HepG2 (cell line): Measurements from ENCODE around the gene PDZD7. TPM values are rescaled to one million over a fixed set of nuclear protein-coding genes. Genes with fewer than 3 reads are reported as not detected.

Experiments
- EHMT2 ChIP-seq: fragments of 200-600 bp; sonication (generic); IDR thresholded peaks from 2 replicates; pipeline ENCODE4 v1.7.0; 2017; ENCODE audit warnings: antibody characterized with exemption, low read depth, low read length, borderline replicate concordance
- HOXA5 ChIP-seq: sonication (generic); formaldehyde crosslinking; IDR thresholded peaks from 2 replicates; pipeline ENCODE4 v1.4.0; 2020; ENCODE audit warnings: missing genetic modification reagents
- KAT7 ChIP-seq: IDR thresholded peaks from 2 replicates; pipeline ENCODE4 v1.6.1; 2018; ENCODE audit warnings: borderline replicate concordance, missing compliant biosample characterization
- MEIS2 ChIP-seq: sonication (generic); formaldehyde crosslinking; IDR thresholded peaks from 2 replicates; pipeline ENCODE4 v1.9.0; 2021; ENCODE audit warnings: mild to moderate bottlenecking, missing genetic modification reagents
- NR2C2 ChIP-seq: sonication (generic); formaldehyde crosslinking; IDR thresholded peaks from 2 replicates; pipeline ENCODE4 v1.4.0; 2020; ENCODE audit warnings: missing genetic modification reagents, mild to moderate bottlenecking, moderate library complexity, borderline replicate concordance
- NR2F1 ChIP-seq, 2 experiments: fragments of 450-650 bp in 1 of 2; formaldehyde crosslinking in 1 of 2; IDR thresholded peaks; 2 replicates each; pipeline versions ENCODE4 v1.5.0 to v1.6.1; 2016 to 2020; ENCODE audit warnings: mild to moderate bottlenecking in 1 of 2, missing compliant biosample characterization in 1 of 2, missing genetic modification reagents in 1 of 2, moderate library complexity in 1 of 2
- NR2F6 ChIP-seq, 2 experiments: IDR thresholded peaks; 2 replicates each; pipeline ENCODE4 v1.6.1; 2016; ENCODE audit warnings: antibody characterized with exemption in 1 of 2, mild to moderate bottlenecking in 1 of 2
- POLR2A ChIP-seq, 2 experiments: IDR thresholded peaks; 2 replicates each; pipeline ENCODE4 v1.6.1; 2011; ENCODE audit warnings: low read depth in 2 of 2, low read length in 2 of 2, mild to moderate bottlenecking in 1 of 2, moderate library complexity in 1 of 2; ENCODE audit not compliant: insufficient read depth in 1 of 2
- POLR2AphosphoS5 ChIP-seq: IDR thresholded peaks from 2 replicates; pipeline ENCODE4 v1.6.1; 2012; ENCODE audit warnings: low read depth, low read length
- RARA ChIP-seq: IDR thresholded peaks from 2 replicates; pipeline ENCODE4 v1.6.1; 2016; ENCODE audit warnings: missing genetic modification reagents, missing compliant biosample characterization
- ZNF263 ChIP-seq: sonication (generic); formaldehyde crosslinking; IDR thresholded peaks from 2 replicates; pipeline ENCODE4 v1.4.0; 2020; ENCODE audit warnings: missing genetic modification reagents
- ZNF333 ChIP-seq: sonication (generic); formaldehyde crosslinking; IDR thresholded peaks from 2 replicates; pipeline ENCODE4 v1.4.0; 2020; ENCODE audit warnings: mild to moderate bottlenecking, missing genetic modification reagents, borderline replicate concordance
- ZNF510 ChIP-seq: sonication (generic); formaldehyde crosslinking; IDR thresholded peaks from 2 replicates; pipeline ENCODE4 v1.4.0; 2020; ENCODE audit warnings: low read depth, mild to moderate bottlenecking, missing genetic modification reagents
- ZSCAN29 ChIP-seq: sonication (generic); formaldehyde crosslinking; conservative IDR thresholded peaks from 2 replicates; pipeline ENCODE4 v1.4.0; 2020; ENCODE audit warnings: mild to moderate bottlenecking, missing genetic modification reagents
- polyA plus RNA-seq, 8 experiments: library from polyadenylated mRNA; depleted of rRNA in 3 of 8; stranded (reverse) in 7 of 8; unstranded in 1 of 8; fragments of >200 nt; fragmentation: Illumina TruSeq in 4 of 8; extraction: Trizol in 4 of 8; gene quantifications; 2 replicates each; pipeline versions ENCODE4 v1.2.1 to v1.2.3, GENCODE V29; 2011 to 2016; ENCODE audit warnings: low read depth in 4 of 8, missing spikeins in 1 of 8, mixed read lengths in 1 of 8; ENCODE audit not compliant: insufficient read depth in 1 of 8
- total RNA-seq, 5 experiments: library from RNA; depleted of rRNA; stranded (reverse); fragments of >200 nt; fragmentation: Illumina TruSeq; extraction: Trizol; gene quantifications; 2 replicates each; pipeline ENCODE4 v1.2.3, GENCODE V29; 2016; ENCODE audit warnings: low read depth in 1 of 5
- TF ChIP-seq, protein P1 (sequence below): sonication (generic); formaldehyde crosslinking; IDR thresholded peaks from 2 replicates; pipeline ENCODE4 v1.4.0; 2020; ENCODE audit warnings: missing genetic modification reagents, borderline replicate concordance
- TF ChIP-seq, protein P2 (sequence below): sonication (generic); formaldehyde crosslinking; IDR thresholded peaks from 2 replicates; pipeline ENCODE4 v1.5.0; 2020; ENCODE audit warnings: mild to moderate bottlenecking, missing genetic modification reagents, moderate library complexity
- TF ChIP-seq, protein P3 (sequence below): sonication (generic); formaldehyde crosslinking; IDR thresholded peaks from 2 replicates; pipeline ENCODE4 v1.4.0; 2020; ENCODE audit warnings: missing genetic modification reagents, borderline replicate concordance
- TF ChIP-seq, protein P4 (sequence below): sonication (generic); formaldehyde crosslinking; IDR thresholded peaks from 2 replicates; pipeline ENCODE4 v1.4.0; 2020; ENCODE audit warnings: missing genetic modification reagents

Gene PDZD7
- total and polyA plus RNA-seq, 2 of the 13 experiments (the other 11 are each of a cell fraction or from before 2014, with no cell fraction given): 0.58 to 0.73 TPM

DNA sequence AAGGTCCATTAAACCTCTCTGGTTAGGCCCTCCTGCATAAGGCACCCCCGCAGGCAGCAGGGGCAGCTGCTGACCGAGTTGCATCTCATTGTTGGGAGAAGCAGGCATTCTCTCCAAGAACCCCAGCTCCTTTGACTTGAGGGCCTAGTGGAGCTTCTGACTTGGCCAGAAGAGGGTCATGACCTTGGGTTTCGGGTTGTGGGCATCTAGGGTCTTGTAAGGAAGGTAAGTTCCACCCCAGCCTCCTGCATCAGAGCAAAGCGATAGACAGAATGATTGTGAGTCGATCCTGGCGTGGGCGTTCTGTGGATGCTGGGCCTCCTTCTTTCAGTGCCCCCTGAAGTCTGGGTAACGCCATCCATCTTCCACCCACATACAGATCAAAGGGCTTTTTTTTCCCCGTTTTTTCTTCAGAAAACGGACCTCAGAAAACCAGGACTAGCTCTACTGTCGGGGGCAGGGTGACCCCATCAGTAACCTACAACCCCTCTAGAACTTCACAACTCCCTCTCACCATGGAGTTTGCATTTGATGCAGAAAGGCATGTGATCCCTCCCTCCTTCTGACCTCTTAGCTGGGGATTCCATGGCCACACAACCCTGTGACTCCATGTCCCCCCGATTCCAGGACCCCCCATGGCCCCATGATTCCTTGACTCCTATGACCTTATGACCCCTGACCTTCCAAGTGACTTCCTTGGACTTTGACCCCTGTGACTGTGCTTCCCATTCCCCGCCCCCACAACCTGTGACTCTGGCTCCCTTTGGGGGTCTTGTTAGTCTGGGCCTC lies 58.6 kb downstream of the PDZD7 start (continued):
- TF ChIP-seq, protein P1, sequence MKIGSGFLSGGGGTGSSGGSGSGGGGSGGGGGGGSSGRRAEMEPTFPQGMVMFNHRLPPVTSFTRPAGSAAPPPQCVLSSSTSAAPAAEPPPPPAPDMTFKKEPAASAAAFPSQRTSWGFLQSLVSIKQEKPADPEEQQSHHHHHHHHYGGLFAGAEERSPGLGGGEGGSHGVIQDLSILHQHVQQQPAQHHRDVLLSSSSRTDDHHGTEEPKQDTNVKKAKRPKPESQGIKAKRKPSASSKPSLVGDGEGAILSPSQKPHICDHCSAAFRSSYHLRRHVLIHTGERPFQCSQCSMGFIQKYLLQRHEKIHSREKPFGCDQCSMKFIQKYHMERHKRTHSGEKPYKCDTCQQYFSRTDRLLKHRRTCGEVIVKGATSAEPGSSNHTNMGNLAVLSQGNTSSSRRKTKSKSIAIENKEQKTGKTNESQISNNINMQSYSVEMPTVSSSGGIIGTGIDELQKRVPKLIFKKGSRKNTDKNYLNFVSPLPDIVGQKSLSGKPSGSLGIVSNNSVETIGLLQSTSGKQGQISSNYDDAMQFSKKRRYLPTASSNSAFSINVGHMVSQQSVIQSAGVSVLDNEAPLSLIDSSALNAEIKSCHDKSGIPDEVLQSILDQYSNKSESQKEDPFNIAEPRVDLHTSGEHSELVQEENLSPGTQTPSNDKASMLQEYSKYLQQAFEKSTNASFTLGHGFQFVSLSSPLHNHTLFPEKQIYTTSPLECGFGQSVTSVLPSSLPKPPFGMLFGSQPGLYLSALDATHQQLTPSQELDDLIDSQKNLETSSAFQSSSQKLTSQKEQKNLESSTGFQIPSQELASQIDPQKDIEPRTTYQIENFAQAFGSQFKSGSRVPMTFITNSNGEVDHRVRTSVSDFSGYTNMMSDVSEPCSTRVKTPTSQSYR (CRISPR knock-in tag): peak; percentile 36; the same call in 1 of the 2 replicates
- TF ChIP-seq ZNF333 (CRISPR knock-in tag): 0 out of 2 replicates have a peak, but pooled peaks have one; percentile 13
- TF ChIP-seq MEIS2 (CRISPR knock-in tag): 0 out of 2 replicates have a peak, but pooled peaks have one; percentile 34
- 0 out of 2 replicates have a peak, but pooled peaks have one; percentile 28 for TF ChIP-seq KAT7 (CRISPR knock-in tag)
- TF ChIP-seq, protein P2, sequence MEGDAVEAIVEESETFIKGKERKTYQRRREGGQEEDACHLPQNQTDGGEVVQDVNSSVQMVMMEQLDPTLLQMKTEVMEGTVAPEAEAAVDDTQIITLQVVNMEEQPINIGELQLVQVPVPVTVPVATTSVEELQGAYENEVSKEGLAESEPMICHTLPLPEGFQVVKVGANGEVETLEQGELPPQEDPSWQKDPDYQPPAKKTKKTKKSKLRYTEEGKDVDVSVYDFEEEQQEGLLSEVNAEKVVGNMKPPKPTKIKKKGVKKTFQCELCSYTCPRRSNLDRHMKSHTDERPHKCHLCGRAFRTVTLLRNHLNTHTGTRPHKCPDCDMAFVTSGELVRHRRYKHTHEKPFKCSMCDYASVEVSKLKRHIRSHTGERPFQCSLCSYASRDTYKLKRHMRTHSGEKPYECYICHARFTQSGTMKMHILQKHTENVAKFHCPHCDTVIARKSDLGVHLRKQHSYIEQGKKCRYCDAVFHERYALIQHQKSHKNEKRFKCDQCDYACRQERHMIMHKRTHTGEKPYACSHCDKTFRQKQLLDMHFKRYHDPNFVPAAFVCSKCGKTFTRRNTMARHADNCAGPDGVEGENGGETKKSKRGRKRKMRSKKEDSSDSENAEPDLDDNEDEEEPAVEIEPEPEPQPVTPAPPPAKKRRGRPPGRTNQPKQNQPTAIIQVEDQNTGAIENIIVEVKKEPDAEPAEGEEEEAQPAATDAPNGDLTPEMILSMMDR (CRISPR knock-in tag): no peak
- TF ChIP-seq, protein P3, sequence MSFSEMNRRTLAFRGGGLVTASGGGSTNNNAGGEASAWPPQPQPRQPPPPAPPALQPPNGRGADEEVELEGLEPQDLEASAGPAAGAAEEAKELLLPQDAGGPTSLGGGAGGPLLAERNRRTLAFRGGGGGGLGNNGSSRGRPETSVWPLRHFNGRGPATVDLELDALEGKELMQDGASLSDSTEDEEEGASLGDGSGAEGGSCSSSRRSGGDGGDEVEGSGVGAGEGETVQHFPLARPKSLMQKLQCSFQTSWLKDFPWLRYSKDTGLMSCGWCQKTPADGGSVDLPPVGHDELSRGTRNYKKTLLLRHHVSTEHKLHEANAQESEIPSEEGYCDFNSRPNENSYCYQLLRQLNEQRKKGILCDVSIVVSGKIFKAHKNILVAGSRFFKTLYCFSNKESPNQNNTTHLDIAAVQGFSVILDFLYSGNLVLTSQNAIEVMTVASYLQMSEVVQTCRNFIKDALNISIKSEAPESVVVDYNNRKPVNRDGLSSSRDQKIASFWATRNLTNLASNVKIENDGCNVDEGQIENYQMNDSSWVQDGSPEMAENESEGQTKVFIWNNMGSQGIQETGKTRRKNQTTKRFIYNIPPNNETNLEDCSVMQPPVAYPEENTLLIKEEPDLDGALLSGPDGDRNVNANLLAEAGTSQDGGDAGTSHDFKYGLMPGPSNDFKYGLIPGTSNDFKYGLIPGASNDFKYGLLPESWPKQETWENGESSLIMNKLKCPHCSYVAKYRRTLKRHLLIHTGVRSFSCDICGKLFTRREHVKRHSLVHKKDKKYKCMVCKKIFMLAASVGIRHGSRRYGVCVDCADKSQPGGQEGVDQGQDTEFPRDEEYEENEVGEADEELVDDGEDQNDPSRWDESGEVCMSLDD: 0 out of 2 replicates have a peak, but pooled peaks have one; percentile 36
- 0 out of 2 replicates have a peak, but pooled peaks have one; percentile 57 for TF ChIP-seq ZNF510 (CRISPR knock-in tag)
- TF ChIP-seq POLR2AphosphoS5: peak; percentile 30; the same call in 1 of the 2 replicates
- TF ChIP-seq HOXA5: no peak
- 0 out of 2 replicates have a peak, but pooled peaks have one; percentile 29 for TF ChIP-seq ZSCAN29 (CRISPR knock-in tag)
- TF ChIP-seq NR2F1 (CRISPR knock-in tag; IDR thresholded peaks at IDR 0.05): peak in 1 of 2 experiments; percentile 73; a peak in 1 of 4 replicates
- peak; percentile 38; the same call in 1 of the 2 replicates for TF ChIP-seq ZNF263
- 0 out of 4 replicates have a peak, but pooled peaks have one; percentile 3 to 10 for TF ChIP-seq POLR2A (IDR thresholded peaks at IDR 0.05; ENCODE audit: insufficient read depth in 1 of 2, low read depth in 2 of 2, low read length in 2 of 2)
- TF ChIP-seq NR2F6 (IDR thresholded peaks at IDR 0.05): peak; percentile 83
- TF ChIP-seq NR2F6 (CRISPR knock-in tag; IDR thresholded peaks at IDR 0.05): peak; percentile 77
- peak; percentile 77 for TF ChIP-seq NR2C2
- TF ChIP-seq RARA (CRISPR knock-in tag): peak; percentile 34; the same call in 1 of the 2 replicates
- TF ChIP-seq EHMT2: no peak
- TF ChIP-seq, protein P4, sequence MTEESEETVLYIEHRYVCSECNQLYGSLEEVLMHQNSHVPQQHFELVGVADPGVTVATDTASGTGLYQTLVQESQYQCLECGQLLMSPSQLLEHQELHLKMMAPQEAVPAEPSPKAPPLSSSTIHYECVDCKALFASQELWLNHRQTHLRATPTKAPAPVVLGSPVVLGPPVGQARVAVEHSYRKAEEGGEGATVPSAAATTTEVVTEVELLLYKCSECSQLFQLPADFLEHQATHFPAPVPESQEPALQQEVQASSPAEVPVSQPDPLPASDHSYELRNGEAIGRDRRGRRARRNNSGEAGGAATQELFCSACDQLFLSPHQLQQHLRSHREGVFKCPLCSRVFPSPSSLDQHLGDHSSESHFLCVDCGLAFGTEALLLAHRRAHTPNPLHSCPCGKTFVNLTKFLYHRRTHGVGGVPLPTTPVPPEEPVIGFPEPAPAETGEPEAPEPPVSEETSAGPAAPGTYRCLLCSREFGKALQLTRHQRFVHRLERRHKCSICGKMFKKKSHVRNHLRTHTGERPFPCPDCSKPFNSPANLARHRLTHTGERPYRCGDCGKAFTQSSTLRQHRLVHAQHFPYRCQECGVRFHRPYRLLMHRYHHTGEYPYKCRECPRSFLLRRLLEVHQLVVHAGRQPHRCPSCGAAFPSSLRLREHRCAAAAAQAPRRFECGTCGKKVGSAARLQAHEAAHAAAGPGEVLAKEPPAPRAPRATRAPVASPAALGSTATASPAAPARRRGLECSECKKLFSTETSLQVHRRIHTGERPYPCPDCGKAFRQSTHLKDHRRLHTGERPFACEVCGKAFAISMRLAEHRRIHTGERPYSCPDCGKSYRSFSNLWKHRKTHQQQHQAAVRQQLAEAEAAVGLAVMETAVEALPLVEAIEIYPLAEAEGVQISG (CRISPR knock-in tag): 0 out of 2 replicates have a peak, but pooled peaks have one; percentile 12
